Stimulated activated naive CD4-positive, alpha-beta T cell (primary cell): ENCODE measurements around the gene DEPDC5.
"Not testable (repeated sequence)": the region's sequence is repeated elsewhere in the genome, so short reads cannot be mapped to it uniquely, and the experiment has no call there.

ENCODE experiments used
- DNase-seq, 6 experiments: peaks; one replicate each; lab custom pipeline; 2025; lab: John Stamatoyannopoulos, UW

Gene DEPDC5

GRCh38 chr22:31815383-31815814 lies 61.6 kb downstream of the DEPDC5 start:
- DNase-seq, result not testable (repeated sequence)

GRCh38 chr22:31816750-31817149 lies 62.9 kb downstream of the DEPDC5 start:
- no peak for DNase-seq

- DNase-seq, result no peak
Observed at GRCh38 chr22:31818481-31819392, 64.9 kb downstream of the DEPDC5 start.

GRCh38 chr22:31820655-31821054 lies 66.8 kb downstream of the DEPDC5 start:
- no peak for DNase-seq

GRCh38 chr22:31821572-31821971 lies 67.8 kb downstream of the DEPDC5 start:
- DNase-seq, result no peak

- no peak for DNase-seq
Observed at GRCh38 chr22:31822523-31822922, 68.7 kb downstream of the DEPDC5 start.

- no peak for DNase-seq
Observed at GRCh38 chr22:31825513-31825912, 71.7 kb downstream of the DEPDC5 start.

- no peak for DNase-seq
Observed at GRCh38 chr22:31826443-31826842, 72.6 kb downstream of the DEPDC5 start.

GRCh38 chr22:31828739-31829138 lies 74.9 kb downstream of the DEPDC5 start:
- no peak for DNase-seq

- DNase-seq, result no peak
Observed at GRCh38 chr22:31829505-31829904, 75.7 kb downstream of the DEPDC5 start.

GRCh38 chr22:31830721-31831070 lies 76.9 kb downstream of the DEPDC5 start:
- DNase-seq, result no peak

GRCh38 chr22:31833930-31834329 lies 80.1 kb downstream of the DEPDC5 start:
- DNase-seq, result no peak

GRCh38 chr22:31836010-31836409 lies 82.2 kb downstream of the DEPDC5 start:
- DNase-seq, result no peak

- no peak for DNase-seq
Observed at GRCh38 chr22:31838917-31839316, 85.1 kb downstream of the DEPDC5 start.

GRCh38 chr22:31839986-31840385 lies 86.2 kb downstream of the DEPDC5 start:
- no peak for DNase-seq

- no peak for DNase-seq
Observed at GRCh38 chr22:31840585-31840984, 86.8 kb downstream of the DEPDC5 start.

- no peak for DNase-seq
Observed at GRCh38 chr22:31841078-31841827, 87.4 kb downstream of the DEPDC5 start.

- DNase-seq, result no peak
Observed at GRCh38 chr22:31843526-31843925, 89.7 kb downstream of the DEPDC5 start.

- DNase-seq, result no peak
Observed at GRCh38 chr22:31844941-31845340, 91.1 kb downstream of the DEPDC5 start.

- no peak for DNase-seq
Observed at GRCh38 chr22:31846161-31847115, 92.6 kb downstream of the DEPDC5 start.

- no peak for DNase-seq
Observed at GRCh38 chr22:31848411-31848810, 94.6 kb downstream of the DEPDC5 start.

- no peak for DNase-seq
Observed at GRCh38 chr22:31850135-31850534, 96.3 kb downstream of the DEPDC5 start.
